Trophoblast cell (in vitro differentiated cells and primary cell): ENCODE data around the gene CIT.

ENCODE experiments used
- DNase-seq, 2 donors: peaks; one replicate each; pipeline ENCODE4 v3.0.0-alpha.2; 2016
- H2AFZ ChIP-seq: 2 replicates; pipeline ENCODE4 v1.6.1; 2013; ENCODE audit warnings: low read length, moderate library complexity, mild to moderate bottlenecking; ENCODE audit not compliant: insufficient read depth, poor library complexity
- H2AK5ac ChIP-seq: 2 replicates; pipeline ENCODE4 v1.6.1; 2013; ENCODE audit warnings: mild to moderate bottlenecking, low read length
- H2BK120ac ChIP-seq: 2 replicates; pipeline ENCODE4 v1.6.1; 2013; ENCODE audit warnings: low read length, mild to moderate bottlenecking, moderate library complexity; ENCODE audit not compliant: insufficient read depth, poor library complexity
- H2BK12ac ChIP-seq: 2 replicates; pipeline ENCODE4 v1.6.1; 2013; ENCODE audit warnings: mild to moderate bottlenecking, low read length, moderate library complexity
- H2BK5ac ChIP-seq: 2 replicates; pipeline ENCODE4 v1.6.1; 2013; ENCODE audit warnings: low read length, low read depth, moderate library complexity, mild to moderate bottlenecking; ENCODE audit not compliant: poor library complexity
- H3K14ac ChIP-seq: 2 replicates; pipeline ENCODE4 v1.6.1; 2013; ENCODE audit warnings: mild to moderate bottlenecking, low read length
- H3K18ac ChIP-seq: 2 replicates; pipeline ENCODE4 v1.6.1; 2013; ENCODE audit warnings: mild to moderate bottlenecking, low read length
- H3K23ac ChIP-seq: 2 replicates; pipeline ENCODE4 v1.6.1; 2013; ENCODE audit warnings: low read length
- H3K27ac ChIP-seq: 2 replicates; pipeline ENCODE4 v1.5.1; 2013; ENCODE audit warnings: low read depth, mild to moderate bottlenecking, inconsistent platforms, low read length, moderate library complexity
- H3K27me3 ChIP-seq: 2 replicates; pipeline ENCODE4 v1.6.1; 2013; ENCODE audit warnings: inconsistent platforms, mild to moderate bottlenecking, low read length, moderate library complexity; ENCODE audit not compliant: insufficient read depth
- H3K36me3 ChIP-seq, 2 experiments: 1 replicate in 1 of 2; 2 replicates in 1 of 2; pipeline ENCODE4 v1.6.1; 2013; ENCODE audit warnings: low read length in 2 of 2, mild to moderate bottlenecking in 2 of 2, moderate library complexity in 1 of 2; ENCODE audit not compliant: insufficient read depth in 2 of 2, control insufficient read depth in 1 of 2
- H3K4ac ChIP-seq: 2 replicates; pipeline ENCODE4 v1.6.1; 2013; ENCODE audit warnings: low read depth, mild to moderate bottlenecking, low read length, moderate library complexity
- H3K4me1 ChIP-seq, 2 experiments: 1 replicate in 1 of 2; 2 replicates in 1 of 2; pipeline ENCODE4 v1.6.1; 2013; ENCODE audit warnings: low read length in 2 of 2, mild to moderate bottlenecking in 2 of 2, moderate library complexity in 1 of 2; ENCODE audit not compliant: insufficient read depth in 2 of 2, control insufficient read depth in 1 of 2
- H3K4me2 ChIP-seq: 2 replicates; pipeline ENCODE4 v1.6.1; 2013; ENCODE audit warnings: inconsistent platforms, mild to moderate bottlenecking, low read length, moderate library complexity
- H3K4me3 ChIP-seq: 2 replicates; pipeline ENCODE4 v1.5.1; 2013; ENCODE audit warnings: mild to moderate bottlenecking, low read depth, low read length, inconsistent platforms
- H3K79me1 ChIP-seq: one replicate; pipeline ENCODE4 v1.6.1; 2013; ENCODE audit warnings: low read length
- H3K79me2 ChIP-seq: 2 replicates; pipeline ENCODE4 v1.6.1; 2013; ENCODE audit warnings: low read length, mild to moderate bottlenecking; ENCODE audit not compliant: control insufficient read depth, insufficient read depth, poor library complexity
- H3K9ac ChIP-seq: 2 replicates; pipeline ENCODE4 v1.6.1; 2013; ENCODE audit warnings: mild to moderate bottlenecking, low read length
- H3K9me3 ChIP-seq: 2 replicates; pipeline ENCODE4 v1.6.1; 2013; ENCODE audit warnings: low read depth, mild to moderate bottlenecking, control low read depth, inconsistent platforms, low read length; ENCODE audit not compliant: insufficient read depth
- H4K12ac ChIP-seq: 2 replicates; pipeline ENCODE4 v1.6.1; 2013; ENCODE audit warnings: low read depth, mild to moderate bottlenecking, low read length, moderate library complexity
- H4K8ac ChIP-seq: 2 replicates; pipeline ENCODE4 v1.6.1; 2013; ENCODE audit warnings: low read depth, mild to moderate bottlenecking, low read length, moderate library complexity
- H4K91ac ChIP-seq: one replicate; pipeline ENCODE4 v1.6.1; 2013; ENCODE audit warnings: low read depth, mild to moderate bottlenecking, low read length, moderate library complexity
- WGBS: extraction: QIAGEN DNeasy Blood & Tissue Kit; methylation state at CpG from one replicate; pipeline ENCODE4 v1.1.7; 2013; ENCODE audit warnings: missing lambda C conversion rate; ENCODE audit not compliant: insufficient read length, insufficient coverage; ENCODE audit errors: extremely low coverage; 5-methylcytosine and 5-hydroxymethylcytosine counted together

CIT gene

GRCh38 chr12:119727600-119728443 is 149.3 kb downstream of the CIT start:
- H3K4me3 ChIP-seq = no peak overlapping the region
- H2BK5ac ChIP-seq = no peak overlapping the region
- H3K14ac ChIP-seq = no peak overlapping the region
- no peak overlapping the region for H3K4ac ChIP-seq
- H3K36me3 ChIP-seq = peaks cover 0 to 4% of the 10 kb centered on the region in 2 experiments
- no peak overlapping the region for H2AFZ ChIP-seq
- H3K23ac ChIP-seq = no peak overlapping the region
- no peak overlapping the region for H4K8ac ChIP-seq
- no peak overlapping the region for H2BK12ac ChIP-seq
- no peaks in the 10 kb centered on the region for H3K79me2 ChIP-seq
- H3K79me1 ChIP-seq = no peaks in the 10 kb centered on the region
- H3K9ac ChIP-seq = no peak overlapping the region
- H3K18ac ChIP-seq = no peak overlapping the region
- no peak overlapping the region for H2BK120ac ChIP-seq
- no peaks in the 10 kb centered on the region for H3K4me1 ChIP-seq
- no peak overlapping the region for H3K27ac ChIP-seq
- no peaks in the 10 kb centered on the region for H3K9me3 ChIP-seq
- DNase-seq = no peak
- H4K91ac ChIP-seq = no peak overlapping the region
- no peaks in the 10 kb centered on the region for H3K27me3 ChIP-seq
- no peak overlapping the region for H3K4me2 ChIP-seq
- H2AK5ac ChIP-seq = no peak overlapping the region
- WGBS = no CpG with 5 or more reads among the region's 3 CpGs
- no peak overlapping the region for H4K12ac ChIP-seq

- no CpG with 5 or more reads among the region's 4 CpGs for WGBS
Observed at GRCh38 chr12:119725523-119725922, 151.6 kb downstream of the CIT start.

GRCh38 chr12:119721306-119721705 is 155.8 kb downstream of the CIT start:
- no peaks in the 10 kb centered on the region for H3K9me3 ChIP-seq
- no peak overlapping the region for H3K23ac ChIP-seq
- H3K4me3 ChIP-seq = no peak overlapping the region
- H2BK12ac ChIP-seq = no peak overlapping the region
- H2AFZ ChIP-seq = no peak overlapping the region
- H3K79me2 ChIP-seq = no peaks in the 10 kb centered on the region
- H3K27ac ChIP-seq = no peak overlapping the region
- no peak overlapping the region for H4K8ac ChIP-seq
- H4K91ac ChIP-seq = no peak overlapping the region
- no peak overlapping the region for H3K4me2 ChIP-seq
- no peak overlapping the region for H3K18ac ChIP-seq
- WGBS = no CpG with 5 or more reads among the region's 4 CpGs
- no peak overlapping the region for H4K12ac ChIP-seq
- H3K14ac ChIP-seq = no peak overlapping the region
- no peaks in the 10 kb centered on the region for H3K79me1 ChIP-seq
- no peaks in the 10 kb centered on the region for H3K4me1 ChIP-seq
- H3K4ac ChIP-seq = no peak overlapping the region
- peaks cover 9 to 17% of the 10 kb centered on the region in 2 experiments for H3K36me3 ChIP-seq
- no peak overlapping the region for H2AK5ac ChIP-seq
- no peak overlapping the region for H3K9ac ChIP-seq
- no peak for DNase-seq
- no peaks in the 10 kb centered on the region for H3K27me3 ChIP-seq
- H2BK120ac ChIP-seq = no peak overlapping the region
- no peak overlapping the region for H2BK5ac ChIP-seq

More at GRCh38 chr12:119725523-119725922, 151.6 kb downstream of the CIT start:
- H2BK12ac ChIP-seq = no peak overlapping the region
- H3K4me1 ChIP-seq = no peaks in the 10 kb centered on the region
- H3K79me1 ChIP-seq = no peaks in the 10 kb centered on the region
- H4K91ac ChIP-seq = no peak overlapping the region
- no peak overlapping the region for H3K4me2 ChIP-seq
- no peak overlapping the region for H4K8ac ChIP-seq
- H2BK5ac ChIP-seq = no peak overlapping the region
- H3K27ac ChIP-seq = no peak overlapping the region
- no peak overlapping the region for H3K18ac ChIP-seq
- H2AFZ ChIP-seq = no peak overlapping the region
- peaks cover 0 to 2% of the 10 kb centered on the region in 2 experiments for H3K36me3 ChIP-seq
- no peaks in the 10 kb centered on the region for H3K79me2 ChIP-seq
- no peak overlapping the region for H3K14ac ChIP-seq
- no peaks in the 10 kb centered on the region for H3K9me3 ChIP-seq
- H3K9ac ChIP-seq = no peak overlapping the region
- H2AK5ac ChIP-seq = no peak overlapping the region
- no peak overlapping the region for H3K4ac ChIP-seq
- H4K12ac ChIP-seq = no peak overlapping the region
- no peaks in the 10 kb centered on the region for H3K27me3 ChIP-seq
- DNase-seq = no peak
- H3K23ac ChIP-seq = no peak overlapping the region
- H3K4me3 ChIP-seq = no peak overlapping the region
- no peak overlapping the region for H2BK120ac ChIP-seq

- H3K27me3 ChIP-seq = no peaks in the 10 kb centered on the region
- no peak overlapping the region for H3K4me3 ChIP-seq
- H3K79me1 ChIP-seq = no peaks in the 10 kb centered on the region
- H3K23ac ChIP-seq = no peak overlapping the region
- no peaks in the 10 kb centered on the region for H3K9me3 ChIP-seq
- H2BK5ac ChIP-seq = no peak overlapping the region
- no peak overlapping the region for H2AFZ ChIP-seq
- peaks cover 9 to 16% of the 10 kb centered on the region in 2 experiments for H3K36me3 ChIP-seq
- H2BK12ac ChIP-seq = no peak overlapping the region
- no peak overlapping the region for H3K4ac ChIP-seq
- no peaks in the 10 kb centered on the region for H3K79me2 ChIP-seq
- no peak for DNase-seq
- no peak overlapping the region for H3K27ac ChIP-seq
- no peak overlapping the region for H3K9ac ChIP-seq
- H2BK120ac ChIP-seq = no peak overlapping the region
- peaks cover 0 to 4% of the 10 kb centered on the region in 2 experiments for H3K4me1 ChIP-seq
- no peak overlapping the region for H4K91ac ChIP-seq
- H4K8ac ChIP-seq = no peak overlapping the region
- H3K4me2 ChIP-seq = no peak overlapping the region
- H3K18ac ChIP-seq = no peak overlapping the region
- H3K14ac ChIP-seq = no peak overlapping the region
- no peak overlapping the region for H2AK5ac ChIP-seq
- no peak overlapping the region for H4K12ac ChIP-seq
Observed at GRCh38 chr12:119720349-119720748, 156.8 kb downstream of the CIT start.
